ENCODE data around the gene MTA3.

MTA3 gene

DNA sequence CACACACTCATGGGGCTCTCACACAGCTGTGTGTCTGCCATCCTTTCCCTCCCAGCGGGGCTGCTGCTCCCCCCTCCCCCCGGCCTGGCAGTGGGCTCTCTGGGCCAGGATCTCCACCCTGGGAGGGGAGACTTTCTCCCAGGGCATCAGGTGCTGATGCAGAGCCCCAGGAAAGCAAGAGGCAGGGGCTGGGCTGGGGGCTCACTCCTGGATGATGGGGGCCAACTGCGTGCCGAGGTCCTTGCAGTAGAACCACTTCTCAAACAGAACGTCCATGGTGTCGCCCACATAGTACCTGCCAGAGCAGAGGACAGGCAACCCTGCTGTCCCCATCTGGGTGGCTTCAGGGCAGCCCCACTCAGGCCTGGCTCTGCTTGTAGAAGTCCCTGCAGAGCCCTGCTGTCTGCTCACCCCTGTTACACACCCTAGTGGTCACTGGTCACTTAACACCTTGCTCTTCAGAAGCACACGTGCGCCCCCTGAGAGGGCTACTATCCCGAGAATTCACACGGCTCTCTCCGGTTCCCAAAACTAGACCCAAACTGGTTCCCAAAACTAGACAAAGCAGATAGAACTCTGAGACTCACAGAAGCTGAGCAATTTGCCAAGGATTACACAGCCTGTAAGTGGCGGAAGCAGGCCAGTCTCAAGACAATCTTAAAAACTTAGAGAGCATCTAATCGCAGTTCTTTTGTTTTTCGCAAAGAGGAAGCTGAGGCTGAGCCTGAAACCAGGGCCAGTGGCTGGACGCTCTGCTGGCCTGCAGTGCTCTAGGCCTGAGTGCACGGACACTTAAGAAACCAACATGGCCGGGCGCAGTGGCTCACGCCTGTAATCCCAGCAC, 202.1 kb downstream of the MTA3 start:
- Histone ChIP-seq H3K27me3 (ENCODE audit: insufficient read depth, low read length, poor library complexity, severe bottlenecking) (no peaks in the 10 kb centered on the region), H3K9ac (ENCODE audit: low read depth, low read length, poor library complexity, severe bottlenecking) (no peak overlapping the region), H3K4me2 (ENCODE audit: low read depth, low read length, poor library complexity, severe bottlenecking) (no peak overlapping the region), H3K9me3 (ENCODE audit: insufficient read depth, low read depth, low read length) (no peaks in the 10 kb centered on the region), H3K79me2 (ENCODE audit: insufficient read depth, low read length) (no peaks in the 10 kb centered on the region), H3F3A (ENCODE audit: low read depth) (0 out of 2 replicates have a peak, but pooled peaks cover under 1% of the 10 kb centered on the region), H2AFZ (ENCODE audit: low read length) (no peak overlapping the region), H3K9me2 (replicated peaks; ENCODE audit: low read depth, low read length) (no peaks in the 10 kb centered on the region), H3K4me1 (ENCODE audit: insufficient read depth, low read length, poor library complexity, severe bottlenecking) (peaks cover 2% of the 10 kb centered on the region), H3K36me3 (ENCODE audit: insufficient read depth, low read length) (no peaks in the 10 kb centered on the region), H3K4me3 (ENCODE audit: low read length, poor library complexity, severe bottlenecking) (no peak overlapping the region), H4K20me1 (ENCODE audit: insufficient read depth, low read length, poor library complexity, severe bottlenecking) (no peaks in the 10 kb centered on the region)
- TF ChIP-seq EZH2phosphoT487 (IDR thresholded peaks at IDR 0.05; ENCODE audit: borderline replicate concordance), result no peak
- TF ChIP-seq, protein P1, sequence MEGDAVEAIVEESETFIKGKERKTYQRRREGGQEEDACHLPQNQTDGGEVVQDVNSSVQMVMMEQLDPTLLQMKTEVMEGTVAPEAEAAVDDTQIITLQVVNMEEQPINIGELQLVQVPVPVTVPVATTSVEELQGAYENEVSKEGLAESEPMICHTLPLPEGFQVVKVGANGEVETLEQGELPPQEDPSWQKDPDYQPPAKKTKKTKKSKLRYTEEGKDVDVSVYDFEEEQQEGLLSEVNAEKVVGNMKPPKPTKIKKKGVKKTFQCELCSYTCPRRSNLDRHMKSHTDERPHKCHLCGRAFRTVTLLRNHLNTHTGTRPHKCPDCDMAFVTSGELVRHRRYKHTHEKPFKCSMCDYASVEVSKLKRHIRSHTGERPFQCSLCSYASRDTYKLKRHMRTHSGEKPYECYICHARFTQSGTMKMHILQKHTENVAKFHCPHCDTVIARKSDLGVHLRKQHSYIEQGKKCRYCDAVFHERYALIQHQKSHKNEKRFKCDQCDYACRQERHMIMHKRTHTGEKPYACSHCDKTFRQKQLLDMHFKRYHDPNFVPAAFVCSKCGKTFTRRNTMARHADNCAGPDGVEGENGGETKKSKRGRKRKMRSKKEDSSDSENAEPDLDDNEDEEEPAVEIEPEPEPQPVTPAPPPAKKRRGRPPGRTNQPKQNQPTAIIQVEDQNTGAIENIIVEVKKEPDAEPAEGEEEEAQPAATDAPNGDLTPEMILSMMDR (conservative IDR thresholded peaks at IDR 0.05; ENCODE audit: low read length), result peak; percentile 71

DNA sequence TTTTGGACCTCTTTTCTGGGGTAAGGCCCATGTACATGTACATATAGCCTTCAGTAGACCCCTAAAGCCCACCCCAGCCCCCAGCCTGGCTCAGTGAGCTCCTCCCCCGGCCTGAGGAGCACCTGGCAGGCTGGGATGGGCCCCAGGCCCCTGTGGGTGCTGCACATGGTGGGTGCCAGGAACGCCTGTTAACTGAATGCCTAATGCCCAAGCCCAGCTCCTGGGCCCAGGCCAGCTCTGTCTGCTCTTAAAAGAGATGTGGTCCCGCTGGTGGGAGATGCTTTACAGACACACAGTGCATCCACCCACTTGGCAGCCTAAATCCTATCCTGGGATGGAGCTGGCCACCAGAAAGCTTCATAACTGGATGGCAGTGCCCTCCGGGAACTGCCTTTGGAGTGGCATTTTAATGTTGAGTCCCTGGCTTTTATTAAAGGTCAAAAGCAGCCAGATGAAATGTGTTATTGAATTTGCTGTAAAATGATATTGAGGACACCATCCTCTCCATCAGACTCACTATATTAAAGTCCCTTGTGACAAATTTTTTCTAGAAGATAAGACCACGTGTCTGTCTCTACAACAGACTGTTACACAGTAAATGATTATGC, 203.2 kb downstream of the MTA3 start:
- no peak overlapping the region for H2AFZ ChIP-seq (ENCODE audit: low read length)
- H3K27me3 ChIP-seq (ENCODE audit: insufficient read depth, low read length, poor library complexity, severe bottlenecking), result no peaks in the 10 kb centered on the region
- H3K9me3 ChIP-seq (ENCODE audit: insufficient read depth, low read depth, low read length), result no peaks in the 10 kb centered on the region
- H3F3A ChIP-seq (ENCODE audit: low read depth), result 0 out of 2 replicates have a peak, but pooled peaks cover 4% of the 10 kb centered on the region
- no peak for TF ChIP-seq EZH2phosphoT487 (IDR thresholded peaks at IDR 0.05; ENCODE audit: borderline replicate concordance)
- TF ChIP-seq, protein P1 (conservative IDR thresholded peaks at IDR 0.05; ENCODE audit: low read length), result no peak
- no peak overlapping the region for H3K9ac ChIP-seq (ENCODE audit: low read depth, low read length, poor library complexity, severe bottlenecking)
- no peaks in the 10 kb centered on the region for H3K36me3 ChIP-seq (ENCODE audit: insufficient read depth, low read length)
- no peaks in the 10 kb centered on the region for H3K79me2 ChIP-seq (ENCODE audit: insufficient read depth, low read length)
- no peak overlapping the region for H3K4me2 ChIP-seq (ENCODE audit: low read depth, low read length, poor library complexity, severe bottlenecking)
- no peaks in the 10 kb centered on the region for H4K20me1 ChIP-seq (ENCODE audit: insufficient read depth, low read length, poor library complexity, severe bottlenecking)
- H3K9me2 ChIP-seq (replicated peaks; ENCODE audit: low read depth, low read length), result no peaks in the 10 kb centered on the region
- peaks cover 3% of the 10 kb centered on the region for H3K4me1 ChIP-seq (ENCODE audit: insufficient read depth, low read length, poor library complexity, severe bottlenecking)
- H3K4me3 ChIP-seq (ENCODE audit: low read length, poor library complexity, severe bottlenecking), result no peak overlapping the region

DNA sequence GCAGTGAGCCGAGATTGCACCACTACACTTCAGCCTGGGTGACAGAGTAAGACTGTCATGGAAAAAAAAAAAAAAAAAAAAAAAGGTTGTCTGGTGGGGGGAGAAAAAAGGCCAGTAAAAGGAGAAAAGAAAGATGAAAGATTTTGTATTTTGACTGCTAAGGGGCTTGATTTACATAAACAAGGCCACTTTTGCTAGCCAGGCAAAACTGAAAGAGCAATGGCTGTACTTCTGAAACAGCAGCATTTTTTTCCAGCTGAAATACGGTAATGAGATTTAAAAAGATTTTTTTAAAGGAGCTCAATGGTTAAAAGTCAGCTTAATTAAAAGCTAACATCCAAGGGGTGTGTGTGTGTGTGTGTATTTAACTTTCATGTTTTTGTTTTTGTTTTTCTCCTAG, 206.8 kb downstream of the MTA3 start:
- H3K4me3 ChIP-seq (ENCODE audit: low read length, poor library complexity, severe bottlenecking), result no peak overlapping the region
- H3K27me3 ChIP-seq (ENCODE audit: insufficient read depth, low read length, poor library complexity, severe bottlenecking), result no peaks in the 10 kb centered on the region
- no peaks in the 10 kb centered on the region for H3K36me3 ChIP-seq (ENCODE audit: insufficient read depth, low read length)
- peaks cover 8% of the 10 kb centered on the region; the same call in 1 of the 2 replicates for H3K9me3 ChIP-seq (ENCODE audit: insufficient read depth, low read depth, low read length)
- no peaks in the 10 kb centered on the region for H3K9me2 ChIP-seq (replicated peaks; ENCODE audit: low read depth, low read length)
- H2AFZ ChIP-seq (ENCODE audit: low read length), result no peak overlapping the region
- H3K4me2 ChIP-seq (ENCODE audit: low read depth, low read length, poor library complexity, severe bottlenecking), result no peak overlapping the region
- H3K9ac ChIP-seq (ENCODE audit: low read depth, low read length, poor library complexity, severe bottlenecking), result no peak overlapping the region
- no peaks in the 10 kb centered on the region for H4K20me1 ChIP-seq (ENCODE audit: insufficient read depth, low read length, poor library complexity, severe bottlenecking)
- peaks cover 3% of the 10 kb centered on the region for H3K4me1 ChIP-seq (ENCODE audit: insufficient read depth, low read length, poor library complexity, severe bottlenecking)
- 0 out of 2 replicates have a peak, but pooled peaks cover 4% of the 10 kb centered on the region for H3F3A ChIP-seq (ENCODE audit: low read depth)
- no peaks in the 10 kb centered on the region for H3K79me2 ChIP-seq (ENCODE audit: insufficient read depth, low read length)
- no peak for TF ChIP-seq EZH2phosphoT487 (IDR thresholded peaks at IDR 0.05; ENCODE audit: borderline replicate concordance)
- TF ChIP-seq, protein P1 (conservative IDR thresholded peaks at IDR 0.05; ENCODE audit: low read length), result no peak

Measured in Loucy (cell line).